Stomach (tissue), 9 donors: Measurements from ENCODE around the gene CSE1L. TPM values are rescaled to one million over a fixed set of nuclear protein-coding genes. Genes with fewer than 3 reads are reported as not detected.
"Not testable (repeated sequence)": the region's sequence is repeated elsewhere in the genome, so short reads cannot be mapped to it uniquely, and the experiment has no call there.

Experiments used
- DNase-seq, 2 donors: peaks; one replicate each; pipeline versions ENCODE4 v3.0.0 to v3.0.0-alpha.2; 2013 to 2019
- H3K27ac ChIP-seq, 5 donors: fragments of 200-600 bp in 4 of 5; sonication (generic) in 4 of 5; one replicate each; pipeline ENCODE4 v1.5.1; 2013 to 2019; ENCODE audit warnings: mild to moderate bottlenecking in 1 of 5, moderate library complexity in 1 of 5
- H3K27me3 ChIP-seq, 3 donors: fragments of 200-600 bp; sonication (generic); one replicate each; pipeline ENCODE4 v1.5.1; 2017 to 2019; ENCODE audit warnings: mixed run types in 1 of 3
- H3K36me3 ChIP-seq, 4 donors: fragments of 200-600 bp; sonication (generic); 1 replicate in 3 of 4; 2 replicates in 1 of 4; pipeline ENCODE4 v1.5.1; 2016 to 2019
- H3K4me1 ChIP-seq, 4 donors: fragments of 200-600 bp; sonication (generic); one replicate each; pipeline ENCODE4 v1.5.1; 2016 to 2019
- H3K4me3 ChIP-seq, 4 donors: fragments of 200-600 bp; sonication (generic) in 3 of 4; one replicate each; pipeline ENCODE4 v1.5.1; 2016 to 2019; ENCODE audit warnings: mild to moderate bottlenecking in 1 of 4
- H3K9me3 ChIP-seq, 4 donors: fragments of 200-600 bp; sonication (generic); one replicate each; pipeline ENCODE4 v1.5.1; 2016 to 2019
- EP300 ChIP-seq: sonication (generic); formaldehyde crosslinking; IDR thresholded peaks from one replicate; pipeline ENCODE4 v1.6.1; 2017; ENCODE audit warnings: antibody characterized with exemption
- POLR2A ChIP-seq, 4 donors: fragments of 450-650 bp; IDR thresholded peaks; one replicate each; pipeline ENCODE4 v1.6.1; 2016; ENCODE audit warnings: antibody characterized with exemption in 4 of 4, control low read depth in 2 of 4, mild to moderate bottlenecking in 1 of 4, moderate library complexity in 1 of 4
- POLR2AphosphoS5 ChIP-seq, 3 donors: sonication (generic); formaldehyde crosslinking; IDR thresholded peaks; one replicate each; pipeline ENCODE4 v1.6.1; 2016; ENCODE audit warnings: antibody characterized with exemption in 3 of 3
- WGBS, 5 donors: extraction: QIAGEN DNeasy Blood & Tissue Kit in 3 of 5; methylation state at CpG; one replicate each; pipeline versions ENCODE4 v1.1.5 to v1.1.7; 2013 to 2018; 5-methylcytosine and 5-hydroxymethylcytosine counted together
- intact Hi-C: fragments of 100-400 bp; cut with DNase I; formaldehyde crosslinking; loops from one replicate; pipeline ENCODE4 v1.15.1; 2023; ENCODE audit warnings: low total_unique reads
- polyA plus RNA-seq, 3 donors: library from polyadenylated mRNA; stranded (reverse); fragments of 200-250 nt; gene quantifications; one replicate each; pipeline ENCODE4 v1.2.3, GENCODE V29; 2013
- total RNA-seq, 5 donors: library from RNA; depleted of rRNA; stranded (reverse); fragments of >200 nt; gene quantifications; one replicate each; pipeline versions ENCODE4 v1.1.0 to v1.2.3, GENCODE V29; 2014 to 2016
- TF ChIP-seq, protein P1 (sequence below), 7 experiments: fragments of 450-650 bp in 4 of 7; fragments of 200-600 bp in 3 of 7; sonication (generic) in 3 of 7; IDR thresholded peaks; one replicate each; pipeline ENCODE4 v1.5.1; 2016 to 2019; ENCODE audit warnings: antibody characterized with exemption in 7 of 7, control low read depth in 2 of 7, mild to moderate bottlenecking in 1 of 7
- donor health status: healthy with polysubstance abuse.
- donor health status: Bipolar disorder and iron deficiency.
- donor health status: healthy.

Gene CSE1L
- total and polyA plus RNA-seq, 8 donors, result 2.0 to 66.1 (median 31.1) TPM

DNA sequence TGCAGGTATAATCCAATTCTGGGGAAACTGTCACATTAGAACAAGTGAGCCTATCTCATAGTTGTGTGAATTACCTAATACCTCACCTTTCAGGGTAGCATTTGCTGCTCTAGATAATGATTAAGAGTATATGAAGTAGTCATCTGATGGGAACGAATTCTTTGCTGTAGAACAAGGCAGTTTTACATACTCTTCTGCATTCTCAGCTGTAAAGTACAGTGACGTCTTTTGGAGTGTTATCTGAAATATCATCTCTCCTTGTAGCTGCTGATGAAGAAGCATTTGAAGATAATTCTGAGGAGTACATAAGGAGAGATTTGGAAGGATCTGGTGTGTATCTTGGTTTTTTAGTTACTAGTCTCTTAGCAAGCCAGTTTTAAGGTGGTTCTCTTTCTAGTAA lies 28.4 kb downstream of the CSE1L start:
- Histone ChIP-seq H3K27ac (no peak overlapping the region), H3K36me3 (peaks cover 56 to 100% (median 99%) of the 10 kb centered on the region in 4 donors), H3K4me1 (no peaks in the 10 kb centered on the region), H3K4me3 (no peak overlapping the region), H3K27me3 (no peaks in the 10 kb centered on the region), H3K9me3 (no peaks in the 10 kb centered on the region)
- intact Hi-C loops, result no loop called here
- TF ChIP-seq, protein P1, sequence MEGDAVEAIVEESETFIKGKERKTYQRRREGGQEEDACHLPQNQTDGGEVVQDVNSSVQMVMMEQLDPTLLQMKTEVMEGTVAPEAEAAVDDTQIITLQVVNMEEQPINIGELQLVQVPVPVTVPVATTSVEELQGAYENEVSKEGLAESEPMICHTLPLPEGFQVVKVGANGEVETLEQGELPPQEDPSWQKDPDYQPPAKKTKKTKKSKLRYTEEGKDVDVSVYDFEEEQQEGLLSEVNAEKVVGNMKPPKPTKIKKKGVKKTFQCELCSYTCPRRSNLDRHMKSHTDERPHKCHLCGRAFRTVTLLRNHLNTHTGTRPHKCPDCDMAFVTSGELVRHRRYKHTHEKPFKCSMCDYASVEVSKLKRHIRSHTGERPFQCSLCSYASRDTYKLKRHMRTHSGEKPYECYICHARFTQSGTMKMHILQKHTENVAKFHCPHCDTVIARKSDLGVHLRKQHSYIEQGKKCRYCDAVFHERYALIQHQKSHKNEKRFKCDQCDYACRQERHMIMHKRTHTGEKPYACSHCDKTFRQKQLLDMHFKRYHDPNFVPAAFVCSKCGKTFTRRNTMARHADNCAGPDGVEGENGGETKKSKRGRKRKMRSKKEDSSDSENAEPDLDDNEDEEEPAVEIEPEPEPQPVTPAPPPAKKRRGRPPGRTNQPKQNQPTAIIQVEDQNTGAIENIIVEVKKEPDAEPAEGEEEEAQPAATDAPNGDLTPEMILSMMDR (IDR thresholded peaks at IDR 0.05), result no peak
- TF ChIP-seq POLR2AphosphoS5 (IDR thresholded peaks at IDR 0.05) (no peak), EP300 (no peak), POLR2A (IDR thresholded peaks at IDR 0.05) (no peak)
- DNase-seq, result no peak
- WGBS, 5 donors, result 39 to 91% (median 87%) methylated on average over 2 of the region's 2 CpGs

GRCh38 chr20:49078310-49078709 lies 32.2 kb downstream of the CSE1L start:
- WGBS, 5 donors, result 87 to 95% (median 90%) methylated on average over 3 of the region's 3 CpGs
- intact Hi-C loops, result no loop called here
- no peak overlapping the region for H3K27ac ChIP-seq
- H3K9me3 ChIP-seq, result no peaks in the 10 kb centered on the region
- H3K4me1 ChIP-seq, result no peaks in the 10 kb centered on the region
- H3K4me3 ChIP-seq, result no peak overlapping the region
- no peak for DNase-seq
- no peaks in the 10 kb centered on the region for H3K27me3 ChIP-seq
- H3K36me3 ChIP-seq, result peaks cover 55 to 100% (median 100%) of the 10 kb centered on the region in 4 donors
- TF ChIP-seq POLR2AphosphoS5 (IDR thresholded peaks at IDR 0.05), result no peak
- no peak for TF ChIP-seq EP300
- TF ChIP-seq, protein P1 (IDR thresholded peaks at IDR 0.05), result no peak
- TF ChIP-seq POLR2A (IDR thresholded peaks at IDR 0.05), result no peak

GRCh38 chr20:49082295-49082694 lies 36.2 kb downstream of the CSE1L start:
- H3K27ac ChIP-seq, intact Hi-C loops, DNase-seq, H3K4me1 ChIP-seq, H3K4me3 ChIP-seq, H3K27me3 ChIP-seq, H3K9me3 ChIP-seq: not testable (repeated sequence)
- H3K36me3 ChIP-seq, result peaks cover 58 to 100% (median 100%) of the 10 kb centered on the region in 4 donors
- 94 to 97% (median 96%) methylated on average over 12 of the region's 12 CpGs for WGBS, 5 donors

DNA sequence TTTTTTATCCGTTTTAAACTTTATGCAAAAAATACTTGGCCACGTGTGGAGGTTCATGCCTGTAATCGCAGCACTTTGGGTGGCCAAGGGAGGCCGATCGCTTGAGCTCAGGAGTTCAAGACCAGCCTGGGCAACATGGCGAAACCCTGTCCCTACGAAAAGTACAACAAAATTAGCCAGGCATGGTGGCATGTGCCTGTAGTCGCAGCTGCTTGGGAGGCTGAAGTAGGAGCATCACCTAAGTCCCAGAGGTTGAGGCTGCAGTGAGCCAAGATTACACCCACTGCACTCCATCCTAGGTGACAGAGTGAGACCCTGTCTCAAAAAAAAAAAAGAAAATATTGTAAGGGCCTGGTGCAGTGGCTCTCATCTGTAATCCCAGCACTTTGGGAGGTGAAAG lies 45.0 kb downstream of the CSE1L start:
- no peak for DNase-seq
- intact Hi-C loops, result no loop called here
- Histone ChIP-seq H3K4me3 (no peak overlapping the region), H3K27me3 (no peaks in the 10 kb centered on the region), H3K36me3 (peaks cover 55 to 100% (median 100%) of the 10 kb centered on the region in 4 donors), H3K4me1 (no peaks in the 10 kb centered on the region), H3K27ac (no peak overlapping the region), H3K9me3 (no peaks in the 10 kb centered on the region)
- TF ChIP-seq, protein P1 (IDR thresholded peaks at IDR 0.05), result no peak
- TF ChIP-seq POLR2AphosphoS5 (IDR thresholded peaks at IDR 0.05) (no peak), POLR2A (IDR thresholded peaks at IDR 0.05) (no peak), EP300 (no peak)
- 95 to 98% (median 97%) methylated on average over 8 of the region's 8 CpGs for WGBS, 5 donors

GRCh38 chr20:49091762-49092161 lies 45.6 kb downstream of the CSE1L start:
- H3K4me1 ChIP-seq, result no peaks in the 10 kb centered on the region
- H3K4me3 ChIP-seq, result no peak overlapping the region
- WGBS, 5 donors, result 28 to 59% (median 49%) methylated on average over 1 of the region's 1 CpG
- H3K36me3 ChIP-seq, result peaks cover 55 to 100% (median 100%) of the 10 kb centered on the region in 4 donors
- intact Hi-C loops, result no loop called here
- H3K9me3 ChIP-seq, result no peaks in the 10 kb centered on the region
- no peak overlapping the region for H3K27ac ChIP-seq
- H3K27me3 ChIP-seq, result no peaks in the 10 kb centered on the region
- TF ChIP-seq, protein P1 (IDR thresholded peaks at IDR 0.05), result no peak
- TF ChIP-seq POLR2AphosphoS5 (IDR thresholded peaks at IDR 0.05) (no peak), EP300 (no peak), POLR2A (IDR thresholded peaks at IDR 0.05) (no peak)
- DNase-seq, result no peak
